ENCODE data around the gene VAV1.

Gene VAV1

DNA sequence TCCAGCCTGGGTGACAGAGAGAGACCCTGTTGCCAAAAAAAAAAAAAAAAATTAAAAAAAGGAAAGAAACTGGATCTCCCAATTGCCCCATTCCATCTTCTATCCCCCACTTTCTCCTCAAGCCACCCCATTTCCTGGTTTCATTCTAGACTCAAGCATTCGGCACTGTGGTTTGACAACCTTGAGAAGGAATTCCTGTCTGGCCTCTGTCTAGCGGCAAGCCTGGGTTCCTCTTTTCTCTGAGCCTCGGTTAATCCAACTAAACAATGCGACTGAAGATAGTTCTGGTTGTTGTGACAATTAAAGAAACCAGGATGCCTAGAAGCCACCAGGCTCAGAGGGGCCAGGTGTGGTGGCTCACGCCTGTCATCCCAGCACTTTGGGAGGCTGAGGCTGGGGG is 48.8 kb upstream of the VAV1 start:
- Histone ChIP-seq H3K9me3 (ENCODE audit: insufficient read depth, low read length) (no peaks in the 10 kb centered on the region), H3K36me3 (ENCODE audit: low read length) (no peaks in the 10 kb centered on the region), H2AFZ (ENCODE audit: low read depth, low read length, severe bottlenecking) (no peak overlapping the region), H3K9me2 (replicated peaks; ENCODE audit: insufficient read depth, low read length) (no peaks in the 10 kb centered on the region), H3K27ac (ENCODE audit: low read depth, low read length) (no peak overlapping the region), H3K9ac (ENCODE audit: low read length) (no peak overlapping the region), H3F3A (ENCODE audit: insufficient read depth) (no peaks in the 10 kb centered on the region), H3K27me3 (ENCODE audit: low read length) (no peaks in the 10 kb centered on the region), H3K4me2 (ENCODE audit: low read depth, low read length, poor library complexity, severe bottlenecking) (no peak overlapping the region), H3K4me3 (ENCODE audit: insufficient read depth, low read length, poor library complexity, severe bottlenecking) (no peak overlapping the region), H3K79me2 (ENCODE audit: insufficient read depth, low read length) (no peaks in the 10 kb centered on the region), H4K20me1 (ENCODE audit: low read depth, low read length) (no peaks in the 10 kb centered on the region)
- TF ChIP-seq, protein P1, sequence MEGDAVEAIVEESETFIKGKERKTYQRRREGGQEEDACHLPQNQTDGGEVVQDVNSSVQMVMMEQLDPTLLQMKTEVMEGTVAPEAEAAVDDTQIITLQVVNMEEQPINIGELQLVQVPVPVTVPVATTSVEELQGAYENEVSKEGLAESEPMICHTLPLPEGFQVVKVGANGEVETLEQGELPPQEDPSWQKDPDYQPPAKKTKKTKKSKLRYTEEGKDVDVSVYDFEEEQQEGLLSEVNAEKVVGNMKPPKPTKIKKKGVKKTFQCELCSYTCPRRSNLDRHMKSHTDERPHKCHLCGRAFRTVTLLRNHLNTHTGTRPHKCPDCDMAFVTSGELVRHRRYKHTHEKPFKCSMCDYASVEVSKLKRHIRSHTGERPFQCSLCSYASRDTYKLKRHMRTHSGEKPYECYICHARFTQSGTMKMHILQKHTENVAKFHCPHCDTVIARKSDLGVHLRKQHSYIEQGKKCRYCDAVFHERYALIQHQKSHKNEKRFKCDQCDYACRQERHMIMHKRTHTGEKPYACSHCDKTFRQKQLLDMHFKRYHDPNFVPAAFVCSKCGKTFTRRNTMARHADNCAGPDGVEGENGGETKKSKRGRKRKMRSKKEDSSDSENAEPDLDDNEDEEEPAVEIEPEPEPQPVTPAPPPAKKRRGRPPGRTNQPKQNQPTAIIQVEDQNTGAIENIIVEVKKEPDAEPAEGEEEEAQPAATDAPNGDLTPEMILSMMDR (IDR thresholded peaks at IDR 0.05; ENCODE audit: insufficient read depth, low read length, poor library complexity, severe bottlenecking) = no peak
- TF ChIP-seq EZH2phosphoT487 (conservative IDR thresholded peaks at IDR 0.05; ENCODE audit: low read length) = no peak

DNA sequence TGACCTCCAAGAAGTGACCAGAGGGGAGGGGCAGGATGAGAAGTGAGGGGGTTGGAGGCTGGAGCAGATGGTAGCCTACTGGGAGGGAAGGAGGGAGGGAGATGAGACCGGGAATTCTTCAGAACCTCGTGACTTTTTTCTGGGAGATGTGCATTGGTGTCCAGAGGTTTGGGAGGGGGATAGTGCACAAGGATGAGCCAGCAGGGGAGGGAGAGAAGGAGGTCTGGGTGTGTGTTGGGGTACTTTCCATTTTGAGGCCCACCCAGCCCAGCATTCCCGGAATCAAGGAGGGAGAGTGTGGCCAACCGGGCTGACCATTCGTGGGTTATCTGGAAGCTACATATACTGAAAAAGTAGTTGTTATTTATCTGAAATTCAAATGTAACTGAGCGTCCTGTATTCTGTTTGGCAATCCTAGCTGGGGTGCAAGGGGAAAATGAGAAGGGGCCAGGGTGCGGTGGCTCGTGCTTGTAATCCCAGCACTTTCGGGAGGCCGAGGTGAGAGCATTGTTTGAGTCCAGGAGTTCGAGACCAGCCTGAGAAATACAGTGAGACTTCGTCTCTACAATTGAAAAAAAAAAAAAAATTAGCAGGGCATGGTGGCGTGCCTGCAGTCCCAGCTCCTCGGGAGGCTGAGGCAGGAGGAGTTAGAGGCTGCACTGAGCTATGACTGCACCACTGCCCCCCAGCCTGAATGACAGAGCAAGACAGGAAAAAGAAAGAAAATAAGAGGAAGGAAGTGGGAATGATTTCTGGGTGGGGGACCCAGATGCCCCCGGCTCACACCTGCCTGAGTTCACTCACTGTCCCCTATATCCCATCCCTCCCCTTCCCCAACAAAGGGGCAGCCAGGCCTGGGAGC is 47.6 kb upstream of the VAV1 start:
- Histone ChIP-seq H3K9ac (ENCODE audit: low read length) (no peak overlapping the region), H3K27ac (ENCODE audit: low read depth, low read length) (no peak overlapping the region), H3K9me3 (ENCODE audit: insufficient read depth, low read length) (no peaks in the 10 kb centered on the region), H3F3A (ENCODE audit: insufficient read depth) (no peaks in the 10 kb centered on the region), H2AFZ (ENCODE audit: low read depth, low read length, severe bottlenecking) (no peak overlapping the region), H3K9me2 (replicated peaks; ENCODE audit: insufficient read depth, low read length) (no peaks in the 10 kb centered on the region), H3K36me3 (ENCODE audit: low read length) (no peaks in the 10 kb centered on the region), H4K20me1 (ENCODE audit: low read depth, low read length) (no peaks in the 10 kb centered on the region), H3K79me2 (ENCODE audit: insufficient read depth, low read length) (no peaks in the 10 kb centered on the region), H3K27me3 (ENCODE audit: low read length) (no peaks in the 10 kb centered on the region), H3K4me3 (ENCODE audit: insufficient read depth, low read length, poor library complexity, severe bottlenecking) (no peak overlapping the region), H3K4me2 (ENCODE audit: low read depth, low read length, poor library complexity, severe bottlenecking) (no peak overlapping the region)
- TF ChIP-seq, protein P1 (IDR thresholded peaks at IDR 0.05; ENCODE audit: insufficient read depth, low read length, poor library complexity, severe bottlenecking) = no peak
- no peak for TF ChIP-seq EZH2phosphoT487 (conservative IDR thresholded peaks at IDR 0.05; ENCODE audit: low read length)

DNA sequence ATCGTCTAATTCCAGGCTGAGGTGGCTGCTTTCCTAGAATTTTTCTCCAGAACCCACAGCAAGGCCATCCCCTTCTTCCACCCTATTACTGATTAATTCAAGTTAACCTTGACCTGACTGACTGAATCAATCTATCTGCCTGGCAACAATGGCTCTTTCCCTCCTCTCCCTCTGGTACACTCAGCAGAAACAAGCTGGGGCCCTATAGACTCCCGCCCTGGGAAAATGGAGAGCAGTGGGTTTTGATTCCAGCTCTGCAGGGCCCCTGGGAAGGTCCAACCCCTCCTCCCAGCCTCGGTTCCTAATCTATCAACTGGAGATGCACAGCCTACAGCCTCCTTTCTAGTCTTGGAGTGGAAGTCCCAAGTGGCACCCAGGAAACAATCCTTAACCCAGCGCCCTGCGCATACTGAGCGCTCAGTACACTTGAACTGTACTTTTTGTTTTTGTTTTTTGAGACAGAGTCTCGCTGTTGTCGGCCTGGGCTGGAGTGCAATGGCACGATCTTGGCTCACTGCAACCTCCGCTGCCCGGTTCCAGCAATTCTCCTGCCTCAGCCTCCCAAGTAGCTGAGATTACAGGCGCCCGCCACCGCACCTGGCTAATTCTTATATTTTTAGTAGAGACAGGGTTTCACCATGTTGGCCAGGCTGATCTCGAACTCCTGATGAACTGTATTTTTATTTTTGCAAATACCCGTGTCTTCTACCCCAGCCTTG is 46.8 kb upstream of the VAV1 start:
- no peaks in the 10 kb centered on the region for H3K9me2 ChIP-seq (replicated peaks; ENCODE audit: insufficient read depth, low read length)
- H3K27me3 ChIP-seq (ENCODE audit: low read length) = no peaks in the 10 kb centered on the region
- no peaks in the 10 kb centered on the region for H3F3A ChIP-seq (ENCODE audit: insufficient read depth)
- no peaks in the 10 kb centered on the region for H4K20me1 ChIP-seq (ENCODE audit: low read depth, low read length)
- H3K79me2 ChIP-seq (ENCODE audit: insufficient read depth, low read length) = no peaks in the 10 kb centered on the region
- H3K9me3 ChIP-seq (ENCODE audit: insufficient read depth, low read length) = no peaks in the 10 kb centered on the region
- H3K4me2 ChIP-seq (ENCODE audit: low read depth, low read length, poor library complexity, severe bottlenecking) = no peak overlapping the region
- no peak overlapping the region for H3K27ac ChIP-seq (ENCODE audit: low read depth, low read length)
- H3K9ac ChIP-seq (ENCODE audit: low read length) = no peak overlapping the region
- no peak overlapping the region for H2AFZ ChIP-seq (ENCODE audit: low read depth, low read length, severe bottlenecking)
- no peak for TF ChIP-seq EZH2phosphoT487 (conservative IDR thresholded peaks at IDR 0.05; ENCODE audit: low read length)
- TF ChIP-seq, protein P1 (IDR thresholded peaks at IDR 0.05; ENCODE audit: insufficient read depth, low read length, poor library complexity, severe bottlenecking) = no peak
- no peak overlapping the region for H3K4me3 ChIP-seq (ENCODE audit: insufficient read depth, low read length, poor library complexity, severe bottlenecking)
- no peaks in the 10 kb centered on the region for H3K36me3 ChIP-seq (ENCODE audit: low read length)

All from SU-DHL-6 (cell line).